HFFc6 (cell line): Measurements from ENCODE around the gene RGS9. TPM values are rescaled to one million over a fixed set of nuclear protein-coding genes. Genes with fewer than 3 reads are reported as not detected.

ENCODE experiments used
- DNase-seq: peaks from one replicate; pipeline ENCODE4 v3.0.0-alpha.2; 2018
- H3K27ac Mint-ChIP-seq: 2 replicates; pipeline ENCODE4 v1.8.0; 2020; ENCODE audit warnings: mild to moderate bottlenecking, mixed read lengths
- H3K27me3 Mint-ChIP-seq: 2 replicates; pipeline ENCODE4 v1.8.0; 2021; ENCODE audit warnings: mild to moderate bottlenecking, moderate library complexity, mixed read lengths; ENCODE audit not compliant: insufficient read depth
- H3K36me3 Mint-ChIP-seq: 2 replicates; pipeline ENCODE4 v1.8.0; 2021; ENCODE audit warnings: low read depth, mixed read lengths
- H3K4me1 Mint-ChIP-seq: 2 replicates; pipeline ENCODE4 v1.8.0; 2020; ENCODE audit warnings: low read depth, mixed read lengths
- H3K4me3 Mint-ChIP-seq: 2 replicates; pipeline ENCODE4 v1.8.0; 2020; ENCODE audit warnings: mild to moderate bottlenecking, moderate library complexity, mixed read lengths
- H3K9me3 Mint-ChIP-seq: 2 replicates; pipeline ENCODE4 v1.8.0; 2020; ENCODE audit warnings: mild to moderate bottlenecking, mixed read lengths
- CTCF ChIP-seq: fragments of 200-600 bp; sonication (generic); IDR thresholded peaks from 2 replicates; pipeline ENCODE4 v1.5.0; 2021; ENCODE audit warnings: antibody characterized with exemption, mild to moderate bottlenecking
- total RNA-seq, 6 experiments: library from RNA; stranded (reverse); fragmentation: NEBNext Ultra II Directional; extraction: Animal tissue kit (Norgen Biotek cat#: 25700); gene quantifications; 2 replicates in 1 of 6; 3 replicates in 5 of 6; pipeline ENCODE4 v1.2.3, GENCODE V29; 2021

The RGS9 gene
- total RNA-seq, 6 experiments from 2014 or later: 0.31 to 0.97 (median 0.42) TPM

GRCh38 chr17:65265276-65265675 lies 128.1 kb downstream of the RGS9 start:
- Mint-ChIP-seq H3K27ac (no peak overlapping the region), H3K27me3 (no peaks in the 10 kb centered on the region; the same call in none of the 2 replicates)

GRCh38 chr17:65268832-65269231 lies 131.7 kb downstream of the RGS9 start:
- Mint-ChIP-seq H3K9me3 (no peaks in the 10 kb centered on the region), H3K27ac (peak overlapping the region; percentile 35; the same call in 1 of the 2 replicates), H3K4me1 (peaks cover 15% of the 10 kb centered on the region; the same call in 1 of the 2 replicates), H3K27me3 (peaks cover 5% of the 10 kb centered on the region; the same call in 1 of the 2 replicates), H3K36me3 (no peaks in the 10 kb centered on the region; the same call in 1 of the 2 replicates), H3K4me3 (no peak overlapping the region)
- peak; percentile 29 for DNase-seq
- TF ChIP-seq CTCF: no peak

More at GRCh38 chr17:65265276-65265675, 128.1 kb downstream of the RGS9 start:
- Mint-ChIP-seq H3K4me3 (no peak overlapping the region), H3K4me1 (peaks cover 35% of the 10 kb centered on the region), H3K9me3 (no peaks in the 10 kb centered on the region), H3K36me3 (no peaks in the 10 kb centered on the region; the same call in 1 of the 2 replicates)
- no peak for DNase-seq
- no peak for TF ChIP-seq CTCF

GRCh38 chr17:65270499-65271253 lies 133.5 kb downstream of the RGS9 start:
- Mint-ChIP-seq H3K27me3 (peaks cover 5% of the 10 kb centered on the region; the same call in 1 of the 2 replicates), H3K9me3 (no peaks in the 10 kb centered on the region), H3K4me3 (no peak overlapping the region), H3K27ac (no peak overlapping the region), H3K36me3 (no peaks in the 10 kb centered on the region; the same call in 1 of the 2 replicates), H3K4me1 (peaks cover 15% of the 10 kb centered on the region; the same call in 1 of the 2 replicates)
- TF ChIP-seq CTCF: no peak
- no peak for DNase-seq

GRCh38 chr17:65271296-65271695 lies 134.1 kb downstream of the RGS9 start:
- no peaks in the 10 kb centered on the region; the same call in 1 of the 2 replicates for H3K36me3 Mint-ChIP-seq
- TF ChIP-seq CTCF: no peak
- H3K9me3 Mint-ChIP-seq: no peaks in the 10 kb centered on the region
- no peak for DNase-seq
- no peak overlapping the region for H3K4me3 Mint-ChIP-seq
- H3K4me1 Mint-ChIP-seq: peaks cover 15% of the 10 kb centered on the region; the same call in 1 of the 2 replicates
- H3K27me3 Mint-ChIP-seq: peaks cover 5% of the 10 kb centered on the region; the same call in 1 of the 2 replicates
- no peak overlapping the region for H3K27ac Mint-ChIP-seq

Other genes with a start within 250 kb of the RGS9 start
- gene LRRC37A3, start 217.9 kb upstream of the RGS9 start, total RNA-seq: 1 to 10 TPM; 1.0 to 3.2 (median 2.8) TPM
- 10 to 100 TPM; 23.3 to 31.8 (median 27.9) TPM for gene GNA13, start 80.6 kb upstream of the RGS9 start, total RNA-seq